Urinary bladder (tissue), 4 donors: ENCODE measurements around the gene ASPDH. TPM values are rescaled to one million over a fixed set of nuclear protein-coding genes. Genes with fewer than 3 reads are reported as not detected.

ENCODE experiments used
- DNase-seq: peaks from one replicate; pipeline ENCODE4 v3.0.0-alpha.2; 2015; ENCODE audit errors: extremely low spot score
- H3K27ac ChIP-seq: one replicate; pipeline ENCODE4 v1.5.1; 2013; ENCODE audit warnings: low read depth, mild to moderate bottlenecking, moderate library complexity
- H3K36me3 ChIP-seq: one replicate; pipeline ENCODE4 v1.6.1; 2013; ENCODE audit warnings: mild to moderate bottlenecking, moderate library complexity; ENCODE audit not compliant: insufficient read depth
- H3K4me1 ChIP-seq: one replicate; pipeline ENCODE4 v1.6.1; 2013; ENCODE audit warnings: mild to moderate bottlenecking, moderate library complexity; ENCODE audit not compliant: insufficient read depth
- H3K4me3 ChIP-seq: one replicate; pipeline ENCODE4 v1.5.1; 2013; ENCODE audit warnings: low read depth, low read length
- WGBS: extraction: QIAGEN DNeasy Blood & Tissue Kit; methylation state at CpG from one replicate; pipeline ENCODE4 v1.1.7; 2013; 5-methylcytosine and 5-hydroxymethylcytosine counted together
- polyA plus RNA-seq: library from polyadenylated mRNA; stranded (reverse); fragments of 200-250 nt; gene quantifications from one replicate; pipeline ENCODE4 v1.2.3, GENCODE V29; 2013
- total RNA-seq: library from RNA; depleted of rRNA; stranded (reverse); fragments of >200 nt; gene quantifications from one replicate; pipeline ENCODE4 v1.2.3, GENCODE V29; 2014
- donor health status: healthy with polysubstance abuse.
- donor health status: healthy.

ASPDH gene
- total and polyA plus RNA-seq, 2 donors: not detected

DNA sequence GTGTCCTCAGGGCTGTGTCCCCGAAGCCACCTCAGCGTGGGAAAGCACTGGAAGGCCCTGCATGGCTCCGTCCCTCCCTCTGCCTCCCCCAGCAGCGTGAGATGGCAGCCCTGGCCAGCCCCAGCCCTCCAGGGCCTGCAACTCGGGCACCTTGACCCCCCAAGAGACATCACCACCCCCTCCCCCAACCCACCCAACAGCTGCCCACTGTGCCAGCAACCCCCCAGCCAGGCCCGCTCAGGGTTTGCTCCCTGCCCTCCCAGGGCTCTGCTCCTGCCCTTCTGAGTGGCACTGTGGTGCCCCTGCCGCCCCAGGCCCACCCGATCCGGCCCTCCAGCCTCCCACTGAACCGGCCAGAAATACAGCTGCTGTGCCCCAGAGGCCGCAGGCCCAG is 1.5 kb upstream of the ASPDH start:
- WGBS: 74% methylated on average over 11 of the region's 11 CpGs
- DNase-seq: no peak

GRCh38 chr19:50514346-50515167 is 844 bp upstream of the ASPDH start:
- Histone ChIP-seq H3K36me3 (peaks cover 1% of the 10 kb centered on the region), H3K27ac (no peak overlapping the region), H3K4me1 (peaks cover 3% of the 10 kb centered on the region), H3K4me3 (no peak overlapping the region)
- WGBS: 40% methylated on average over 38 of the region's 38 CpGs
- no peak for DNase-seq

More for the DNA sequence above, 1.5 kb upstream of the ASPDH start:
- Histone ChIP-seq H3K36me3 (peaks cover 1% of the 10 kb centered on the region), H3K4me1 (peaks cover 2% of the 10 kb centered on the region), H3K27ac (no peak overlapping the region), H3K4me3 (no peak overlapping the region)

- H3K27ac ChIP-seq: no peak overlapping the region
Measured at GRCh38 chr19:50512999-50513745, 541 bp downstream of the ASPDH start.

DNA sequence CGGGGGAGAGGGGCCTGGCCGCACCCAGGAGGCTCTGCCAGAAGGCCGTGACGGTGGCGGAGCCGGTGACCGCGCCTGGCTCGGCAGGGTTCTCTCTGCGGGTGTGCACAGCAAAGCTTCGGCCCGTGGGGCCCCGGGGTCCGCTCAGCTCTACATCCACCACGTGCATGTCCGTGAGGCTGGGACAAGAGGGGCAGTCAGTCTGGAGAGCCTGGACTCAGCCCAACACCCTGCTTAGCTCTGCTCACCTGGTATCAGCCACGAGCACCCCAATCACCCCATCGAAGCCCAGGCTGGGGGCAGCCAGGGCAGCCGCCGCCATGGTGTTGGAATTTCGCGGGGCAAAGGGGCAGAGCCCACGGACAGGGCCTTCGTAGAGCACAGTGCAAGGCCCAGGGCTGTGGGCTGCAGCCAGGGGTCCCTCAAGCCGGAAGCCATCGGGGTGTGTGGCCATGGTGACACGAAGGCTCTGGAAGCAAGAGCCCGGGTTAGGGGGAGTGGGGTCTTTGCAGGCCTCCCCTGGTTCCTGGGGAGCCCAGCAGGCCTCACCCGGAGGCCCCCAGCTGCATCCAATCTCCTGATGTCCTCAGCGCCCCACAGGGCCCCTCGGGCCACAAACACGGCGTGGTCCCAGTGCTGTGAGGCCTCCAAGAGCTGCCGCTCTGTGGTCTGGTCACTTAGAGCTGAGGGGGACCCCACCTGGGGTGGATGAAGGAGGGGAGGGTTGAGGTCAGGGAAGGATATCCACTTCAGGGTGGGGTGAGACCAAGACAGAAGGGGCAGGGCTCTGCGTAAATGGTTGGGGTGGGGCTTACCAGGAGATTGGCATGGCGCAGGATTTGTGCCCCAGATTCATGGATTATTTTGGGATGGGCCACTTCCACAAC is 1.4 kb downstream of the ASPDH start:
- DNase-seq: no peak
- Histone ChIP-seq H3K4me3 (no peak overlapping the region), H3K27ac (no peak overlapping the region), H3K4me1 (peaks cover 3% of the 10 kb centered on the region), H3K36me3 (peaks cover 1% of the 10 kb centered on the region)
- WGBS: 88% methylated on average over 36 of the region's 36 CpGs

More at GRCh38 chr19:50512999-50513745, 541 bp downstream of the ASPDH start:
- Histone ChIP-seq H3K36me3 (peaks cover 1% of the 10 kb centered on the region), H3K4me1 (peaks cover 3% of the 10 kb centered on the region), H3K4me3 (no peak overlapping the region)
- DNase-seq: no peak
- WGBS: 68% methylated on average over 12 of the region's 12 CpGs

- H3K27ac ChIP-seq: peak within 1 kb of the TSS; percentile 88
- H3K36me3 ChIP-seq: no peaks in the 10 kb centered on the region
- DNase-seq: peak; percentile 96
- under 1% methylated on average over 69 of the region's 69 CpGs for WGBS
- peaks cover 3% of the 10 kb centered on the region for H3K4me1 ChIP-seq
- peak within 1 kb of the TSS; percentile 59 for H3K4me3 ChIP-seq
Measured at GRCh38 chr19:50511069-50511822, 2.5 kb downstream of the ASPDH start, which contains the start of gene JOSD2. JOSD2 (minus strand) TSS chr19:50511191; CDS start chr19:50510431, 760 bp downstream.

- Histone ChIP-seq H3K4me1 (peaks cover 3% of the 10 kb centered on the region), H3K27ac (peak overlapping the region; percentile 79), H3K4me3 (peak overlapping the region; percentile 59), H3K36me3 (no peaks in the 10 kb centered on the region)
- 3% methylated on average over 10 of the region's 10 CpGs for WGBS
- DNase-seq: peak; percentile 68
Measured at GRCh38 chr19:50510700-50511068, 3.0 kb downstream of the ASPDH start.

DNA sequence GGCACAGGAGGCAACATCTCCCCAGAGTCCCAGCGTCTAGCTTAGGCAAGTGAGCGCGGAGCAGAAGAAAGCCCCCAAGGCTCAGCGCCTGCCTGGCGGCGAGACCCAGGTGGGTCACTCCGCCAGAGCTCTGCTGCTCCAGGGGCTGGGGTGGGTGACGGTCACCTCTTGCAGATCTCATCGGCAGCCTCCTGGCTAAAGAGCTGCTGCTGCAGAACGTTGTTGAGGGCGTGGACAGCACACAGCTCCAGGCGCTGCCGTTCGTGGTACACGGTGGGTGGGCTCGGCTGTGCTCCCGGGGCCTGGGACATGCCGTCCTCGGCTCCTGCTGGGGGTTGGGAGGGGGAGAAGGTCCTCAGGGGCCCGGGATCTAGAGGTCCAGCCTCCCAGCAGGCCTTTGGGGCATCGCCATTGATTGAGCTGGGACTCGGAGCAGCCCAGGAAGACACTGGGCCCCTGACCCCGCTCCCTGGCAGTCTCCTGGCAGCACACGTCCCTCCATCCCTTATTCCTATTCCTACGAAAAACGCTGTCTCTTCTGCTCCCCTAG is 3.5 kb downstream of the ASPDH start:
- no peaks in the 10 kb centered on the region for H3K36me3 ChIP-seq
- DNase-seq: no peak
- H3K27ac ChIP-seq: no peak overlapping the region
- peaks cover 3% of the 10 kb centered on the region for H3K4me1 ChIP-seq
- 40% methylated on average over 26 of the region's 26 CpGs for WGBS
- H3K4me3 ChIP-seq: peak overlapping the region; percentile 59

DNA sequence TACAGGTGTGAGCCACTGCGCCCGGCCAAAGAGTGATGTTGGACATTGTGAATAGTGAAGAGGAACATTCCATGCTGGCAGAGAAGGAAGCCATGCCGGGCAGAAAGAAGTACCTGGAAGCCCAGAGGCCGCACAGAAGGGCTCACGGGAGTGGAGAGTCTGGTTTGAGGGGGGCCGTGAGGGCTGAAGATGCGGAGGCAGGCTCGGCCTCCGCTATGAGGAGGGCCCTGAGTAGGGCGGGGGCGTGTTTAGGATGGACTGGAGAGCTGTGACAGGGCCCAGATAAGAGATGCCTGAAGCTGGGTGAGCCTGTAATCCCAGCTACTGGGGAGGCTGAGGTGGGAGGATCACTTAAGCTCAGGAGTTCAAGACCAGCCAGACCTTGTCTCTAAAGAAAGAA is 4.3 kb downstream of the ASPDH start:
- H3K4me1 ChIP-seq: peaks cover 3% of the 10 kb centered on the region
- no peak overlapping the region for H3K4me3 ChIP-seq
- DNase-seq: no peak
- no peaks in the 10 kb centered on the region for H3K36me3 ChIP-seq
- H3K27ac ChIP-seq: no peak overlapping the region
- 90% methylated on average over 11 of the region's 11 CpGs for WGBS

- 88% methylated on average over 3 of the region's 3 CpGs for WGBS
- H3K4me3 ChIP-seq: no peak overlapping the region
- H3K4me1 ChIP-seq: peaks cover 3% of the 10 kb centered on the region
- H3K27ac ChIP-seq: no peak overlapping the region
- no peak for DNase-seq
- H3K36me3 ChIP-seq: no peaks in the 10 kb centered on the region
Measured at GRCh38 chr19:50508843-50509190, 4.9 kb downstream of the ASPDH start.

DNA sequence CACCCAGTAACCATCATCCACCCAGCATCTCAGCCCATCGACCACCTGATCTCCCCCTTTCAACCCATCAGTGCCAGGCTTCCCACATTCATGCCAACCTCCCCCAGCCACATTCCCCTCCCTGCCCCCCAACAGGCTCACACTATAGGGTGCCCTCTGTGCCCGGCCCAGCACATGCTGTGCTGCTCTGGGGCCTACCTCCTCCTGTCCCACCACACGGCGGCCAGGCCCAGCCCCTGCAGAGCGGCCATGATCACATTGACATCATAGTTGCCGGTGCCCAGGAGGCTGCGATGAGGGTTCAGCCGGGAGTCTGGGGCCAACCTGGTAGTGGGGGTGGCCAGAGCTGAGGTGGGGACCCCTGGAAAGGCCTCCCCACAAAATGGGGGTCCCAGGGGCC is 6.3 kb downstream of the ASPDH start:
- Histone ChIP-seq H3K36me3 (no peaks in the 10 kb centered on the region), H3K27ac (no peak overlapping the region), H3K4me3 (no peak overlapping the region), H3K4me1 (peaks cover 3% of the 10 kb centered on the region)
- no peak for DNase-seq
- 90% methylated on average over 8 of the region's 8 CpGs for WGBS

GRCh38 chr19:50506700-50507099 is 7.0 kb downstream of the ASPDH start:
- H3K4me1 ChIP-seq: peaks cover 3% of the 10 kb centered on the region
- DNase-seq: no peak
- H3K4me3 ChIP-seq: no peak overlapping the region
- 92% methylated on average over 10 of the region's 10 CpGs for WGBS
- no peaks in the 10 kb centered on the region for H3K36me3 ChIP-seq
- no peak overlapping the region for H3K27ac ChIP-seq

DNA sequence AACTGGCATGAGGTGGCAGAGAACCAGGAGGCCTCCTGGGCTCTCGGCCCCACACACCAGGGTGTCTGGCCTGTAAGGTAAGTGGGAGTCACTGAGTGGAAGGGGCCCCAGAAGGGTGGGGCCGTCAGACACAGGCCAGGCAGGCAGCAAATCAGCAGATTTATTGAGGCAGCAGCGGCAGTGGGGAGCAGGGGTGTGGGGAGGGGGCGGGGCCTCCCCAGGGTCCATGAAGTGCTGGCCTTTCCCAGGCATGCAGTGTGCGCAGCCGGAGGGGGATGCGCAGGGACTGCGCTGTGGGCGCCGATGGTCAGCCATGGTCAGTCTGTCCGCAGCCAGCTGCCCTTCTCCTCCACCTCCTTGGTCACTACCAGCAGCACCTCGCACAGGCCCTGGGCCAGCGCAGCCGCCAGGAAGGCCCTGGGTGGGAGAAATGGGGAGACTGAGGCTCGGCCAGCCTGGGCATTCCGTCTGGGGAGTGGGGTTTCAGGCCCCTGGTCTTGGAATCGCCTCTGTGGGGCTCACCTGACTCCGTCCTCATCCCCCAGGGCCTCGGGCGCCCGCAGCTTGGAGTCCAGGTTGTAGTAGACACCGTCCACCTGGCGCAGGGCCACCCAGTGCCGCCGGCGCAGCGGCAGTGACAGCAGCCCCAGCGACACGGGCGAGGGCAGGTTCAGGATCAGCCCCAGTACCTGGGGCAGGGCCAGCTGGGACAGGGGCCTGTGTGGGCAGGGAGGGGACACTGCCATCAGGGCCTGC is 7.7 kb downstream of the ASPDH start:
- Histone ChIP-seq H3K4me3 (no peak overlapping the region), H3K4me1 (peaks cover 3% of the 10 kb centered on the region), H3K36me3 (no peaks in the 10 kb centered on the region), H3K27ac (no peak overlapping the region)
- DNase-seq: no peak
- 89% methylated on average over 30 of the region's 30 CpGs for WGBS
